Caco-2 (cell line): ENCODE measurements around the gene ATP1A4. TPM values are rescaled to one million over a fixed set of nuclear protein-coding genes. Genes with fewer than 3 reads are reported as not detected.

Experiments used
- BruUV-seq: library from RNA; stranded (reverse); fragments of 400-500 nt; replicated peaks from 2 replicates; lab custom pipeline; 2021; lab: Mats Ljungman, UMichigan
- CTCF ChIA-PET: fragments of 300-600 bp; sonication (Branson Sonifier 250); formaldehyde crosslinking; loops from one replicate; lab custom pipeline; 2022; ENCODE audit warnings: antibody characterized with exemption; lab: Charles Lee
- POLR2A ChIA-PET: fragments of 300-600 bp; sonication (Branson Sonifier 250); formaldehyde crosslinking; loops from one replicate; lab custom pipeline; 2022; ENCODE audit warnings: antibody characterized with exemption; lab: Charles Lee
- DNase-seq, 2 experiments: peaks; one replicate each; pipeline versions ENCODE4 v3.0.0 to v3.0.0-alpha.2; 2020 to 2022
- H3K27me3 ChIP-seq: replicated peaks from 2 replicates; pipeline ENCODE4 v1.6.0; 2011; ENCODE audit warnings: low read length; ENCODE audit not compliant: control insufficient read depth, insufficient read depth
- H3K36me3 ChIP-seq: 2 replicates; pipeline ENCODE4 v1.5.1; 2011; ENCODE audit warnings: low read length; ENCODE audit not compliant: control insufficient read depth, insufficient read depth
- H3K4me1 ChIP-seq: fragments of 250-450 bp; sonication (Bioruptor Pico); 2 replicates; pipeline ENCODE4 v1.5.1; 2020; ENCODE audit warnings: mild to moderate bottlenecking
- H3K4me3 ChIP-seq: 2 replicates; pipeline ENCODE4 v1.5.1; 2011; ENCODE audit warnings: low read depth, mild to moderate bottlenecking, control low read depth, low read length
- H3K9me3 ChIP-seq: fragments of 250-450 bp; sonication (Bioruptor Pico); 2 replicates; pipeline ENCODE4 v1.5.1; 2020; ENCODE audit warnings: mild to moderate bottlenecking, moderate library complexity
- H3K27ac Mint-ChIP-seq: one replicate; pipeline ENCODE4 v1.8.0; 2022; ENCODE audit warnings: mixed read lengths; ENCODE audit not compliant: unreplicated experiment
- H3K27me3 Mint-ChIP-seq: one replicate; pipeline ENCODE4 v1.8.0; 2022; ENCODE audit warnings: mixed read lengths; ENCODE audit not compliant: insufficient read depth, unreplicated experiment
- H3K36me3 Mint-ChIP-seq: one replicate; pipeline ENCODE4 v1.8.0; 2022; ENCODE audit warnings: mild to moderate bottlenecking, mixed read lengths; ENCODE audit not compliant: insufficient read depth, unreplicated experiment
- H3K4me1 Mint-ChIP-seq: one replicate; pipeline ENCODE4 v1.8.0; 2022; ENCODE audit warnings: low read depth, mixed read lengths; ENCODE audit not compliant: unreplicated experiment
- H3K4me3 Mint-ChIP-seq: one replicate; pipeline ENCODE4 v1.8.0; 2022; ENCODE audit warnings: mild to moderate bottlenecking, moderate library complexity, mixed read lengths; ENCODE audit not compliant: unreplicated experiment
- H3K9me3 Mint-ChIP-seq: one replicate; pipeline ENCODE4 v1.8.0; 2022; ENCODE audit warnings: mixed read lengths; ENCODE audit not compliant: unreplicated experiment
- intact Hi-C: fragments of 100-400 bp; cut with micrococcal nuclease; formaldehyde crosslinking; loops from one replicate; pipeline ENCODE4 v1.10.0; 2022; ENCODE audit not compliant: unreplicated experiment
- total RNA-seq: library from RNA; stranded (reverse); gene quantifications from 2 replicates; pipeline ENCODE4 v1.2.3, GENCODE V29; 2022
- TF ChIP-seq, protein P1 (sequence below), 2 experiments: fragments of 200-600 bp in 1 of 2; IDR thresholded peaks; 1 replicate in 1 of 2; 2 replicates in 1 of 2; pipeline versions ENCODE4 v1.5.1 to v1.8.0; 2011 to 2022; ENCODE audit warnings: antibody characterized with exemption in 1 of 2, control low read depth in 1 of 2, inconsistent platforms in 1 of 2, low read depth in 1 of 2, low read length in 1 of 2, mild to moderate bottlenecking in 1 of 2, moderate library complexity in 1 of 2; ENCODE audit not compliant: insufficient read depth in 1 of 2, severe bottlenecking in 1 of 2, unreplicated experiment in 1 of 2

The ATP1A4 gene
- total RNA-seq, 1 experiment from 2014 or later = not detected

DNA sequence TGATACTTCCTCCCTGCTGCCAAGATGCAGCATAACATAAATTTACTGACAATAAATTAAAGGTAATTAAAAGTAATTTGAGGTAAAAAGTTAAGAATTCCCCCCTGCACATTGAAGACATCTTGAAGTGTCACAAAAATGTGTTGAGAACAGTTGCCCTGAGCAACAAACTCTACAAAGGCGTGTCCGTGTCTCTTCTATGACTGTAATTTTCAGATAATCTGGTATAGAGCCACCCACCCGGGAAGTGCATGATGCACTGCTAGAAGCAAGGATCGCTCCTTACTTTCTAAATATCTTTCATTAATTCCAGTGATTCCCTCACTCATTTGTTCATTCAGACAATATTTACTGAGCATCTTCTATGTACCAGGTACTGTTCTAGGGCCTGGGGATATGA is 27.9 kb downstream of the ATP1A4 start:
- H3K27ac Mint-ChIP-seq = no peak overlapping the region
- TF ChIP-seq, protein P1, sequence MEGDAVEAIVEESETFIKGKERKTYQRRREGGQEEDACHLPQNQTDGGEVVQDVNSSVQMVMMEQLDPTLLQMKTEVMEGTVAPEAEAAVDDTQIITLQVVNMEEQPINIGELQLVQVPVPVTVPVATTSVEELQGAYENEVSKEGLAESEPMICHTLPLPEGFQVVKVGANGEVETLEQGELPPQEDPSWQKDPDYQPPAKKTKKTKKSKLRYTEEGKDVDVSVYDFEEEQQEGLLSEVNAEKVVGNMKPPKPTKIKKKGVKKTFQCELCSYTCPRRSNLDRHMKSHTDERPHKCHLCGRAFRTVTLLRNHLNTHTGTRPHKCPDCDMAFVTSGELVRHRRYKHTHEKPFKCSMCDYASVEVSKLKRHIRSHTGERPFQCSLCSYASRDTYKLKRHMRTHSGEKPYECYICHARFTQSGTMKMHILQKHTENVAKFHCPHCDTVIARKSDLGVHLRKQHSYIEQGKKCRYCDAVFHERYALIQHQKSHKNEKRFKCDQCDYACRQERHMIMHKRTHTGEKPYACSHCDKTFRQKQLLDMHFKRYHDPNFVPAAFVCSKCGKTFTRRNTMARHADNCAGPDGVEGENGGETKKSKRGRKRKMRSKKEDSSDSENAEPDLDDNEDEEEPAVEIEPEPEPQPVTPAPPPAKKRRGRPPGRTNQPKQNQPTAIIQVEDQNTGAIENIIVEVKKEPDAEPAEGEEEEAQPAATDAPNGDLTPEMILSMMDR (IDR thresholded peaks at IDR 0.05; ENCODE audit: insufficient read depth in 1 of 2, low read depth in 1 of 2, low read length in 1 of 2, severe bottlenecking in 1 of 2, unreplicated experiment in 1 of 2) = no peak
- H3K4me3 Mint-ChIP-seq = no peak overlapping the region
- no peaks in the 10 kb centered on the region for H3K27me3 Mint-ChIP-seq
- intact Hi-C loops = no loop called here
- no peak for DNase-seq
- H3K9me3 Mint-ChIP-seq = no peaks in the 10 kb centered on the region
- Histone ChIP-seq H3K4me3 (no peak overlapping the region), H3K27me3 (no peaks in the 10 kb centered on the region), H3K36me3 (no peaks in the 10 kb centered on the region), H3K4me1 (no peaks in the 10 kb centered on the region), H3K9me3 (no peaks in the 10 kb centered on the region)
- H3K36me3 Mint-ChIP-seq = no peaks in the 10 kb centered on the region
- ChIA-PET CTCF (no interaction called here), POLR2A (no interaction called here)
- no peaks in the 10 kb centered on the region for H3K4me1 Mint-ChIP-seq
- no TSS peak for BruUV-seq

DNA sequence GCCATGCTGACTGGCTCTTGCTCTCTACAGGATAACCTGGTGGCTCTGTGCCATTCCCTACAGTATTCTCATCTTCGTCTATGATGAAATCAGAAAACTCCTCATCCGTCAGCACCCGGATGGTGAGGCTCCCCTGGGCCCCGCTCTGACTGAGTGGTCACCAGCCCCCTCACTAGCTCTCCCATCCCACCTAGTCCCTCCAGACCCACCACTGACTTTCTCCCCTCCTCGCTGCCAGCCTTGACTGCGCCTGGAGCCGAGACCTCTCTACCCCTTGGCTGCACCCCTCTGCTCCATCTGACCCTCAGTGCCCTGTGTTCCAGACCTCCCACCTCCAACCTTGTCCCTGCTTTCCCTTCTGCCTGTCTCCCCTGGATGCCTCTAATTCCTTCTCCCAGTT is 34.8 kb downstream of the ATP1A4 start:
- no peaks in the 10 kb centered on the region for H3K9me3 Mint-ChIP-seq
- TF ChIP-seq, protein P1 (IDR thresholded peaks at IDR 0.05; ENCODE audit: insufficient read depth in 1 of 2, low read depth in 1 of 2, low read length in 1 of 2, severe bottlenecking in 1 of 2, unreplicated experiment in 1 of 2) = no peak
- ChIA-PET POLR2A (no interaction called here), CTCF (no interaction called here)
- no peaks in the 10 kb centered on the region for H3K27me3 ChIP-seq
- DNase-seq = no peak
- intact Hi-C loops = no loop called here
- H3K27me3 Mint-ChIP-seq = no peaks in the 10 kb centered on the region
- H3K4me1 Mint-ChIP-seq = no peaks in the 10 kb centered on the region
- no peak overlapping the region for H3K4me3 Mint-ChIP-seq
- no peak overlapping the region for H3K4me3 ChIP-seq
- H3K9me3 ChIP-seq = no peaks in the 10 kb centered on the region
- no peaks in the 10 kb centered on the region for H3K36me3 Mint-ChIP-seq
- H3K4me1 ChIP-seq = no peaks in the 10 kb centered on the region
- BruUV-seq = no TSS peak
- H3K27ac Mint-ChIP-seq = no peak overlapping the region
- no peaks in the 10 kb centered on the region for H3K36me3 ChIP-seq

DNA sequence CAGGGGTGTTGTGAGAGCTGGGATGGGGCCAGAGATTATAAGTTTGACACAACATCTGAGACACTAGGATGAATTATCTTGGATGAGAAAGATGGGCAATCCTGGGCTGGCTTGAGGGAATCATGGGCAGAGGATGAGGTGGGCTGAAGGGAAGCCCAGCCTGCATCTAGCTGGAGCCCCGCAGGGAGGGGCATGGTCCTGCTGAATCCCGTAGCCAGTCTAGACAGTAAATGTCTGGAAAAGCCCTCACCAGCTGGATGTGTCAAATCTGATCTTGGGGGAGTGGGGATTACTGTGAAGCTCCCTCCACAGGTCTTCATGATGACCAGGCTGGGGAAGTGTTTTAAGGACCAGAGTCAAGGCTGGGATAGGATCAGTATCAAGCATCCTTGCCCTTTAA is 35.3 kb downstream of the ATP1A4 start:
- no peak overlapping the region for H3K4me3 ChIP-seq
- intact Hi-C loops = no loop called here
- ChIA-PET CTCF (no interaction called here), POLR2A (no interaction called here)
- no peaks in the 10 kb centered on the region for H3K9me3 ChIP-seq
- no peaks in the 10 kb centered on the region for H3K36me3 Mint-ChIP-seq
- H3K4me1 Mint-ChIP-seq = no peaks in the 10 kb centered on the region
- H3K36me3 ChIP-seq = no peaks in the 10 kb centered on the region
- H3K9me3 Mint-ChIP-seq = no peaks in the 10 kb centered on the region
- BruUV-seq = no TSS peak
- H3K4me1 ChIP-seq = no peaks in the 10 kb centered on the region
- H3K4me3 Mint-ChIP-seq = no peak overlapping the region
- H3K27me3 ChIP-seq = no peaks in the 10 kb centered on the region
- no peak overlapping the region for H3K27ac Mint-ChIP-seq
- H3K27me3 Mint-ChIP-seq = no peaks in the 10 kb centered on the region
- TF ChIP-seq, protein P1 (IDR thresholded peaks at IDR 0.05; ENCODE audit: insufficient read depth in 1 of 2, low read depth in 1 of 2, low read length in 1 of 2, severe bottlenecking in 1 of 2, unreplicated experiment in 1 of 2) = no peak
- no peak for DNase-seq
